Stimulated activated CD4-positive, alpha-beta T cell treated with anti-CD3 and anti-CD28 coated beads, Interleukin-15, amount 100 ng/mL, for 24 hours (primary cell): ENCODE data around the gene MED29.
"Not testable (repeated sequence)": the region's sequence is repeated elsewhere in the genome, so short reads cannot be mapped to it uniquely, and the experiment has no call there.

ENCODE experiments used
- DNase-seq: peaks from one replicate; pipeline ENCODE4 v3.0.0-alpha.2; 2020

Gene MED29

GRCh38 chr19:39372047-39372802 lies 19.0 kb upstream of the MED29 start:
- DNase-seq: no peak

GRCh38 chr19:39372941-39373340 lies 18.2 kb upstream of the MED29 start:
- DNase-seq: no peak

GRCh38 chr19:39375929-39376328 lies 15.2 kb upstream of the MED29 start:
- DNase-seq: no peak

- no peak for DNase-seq
Measured at GRCh38 chr19:39377373-39378362, 13.5 kb upstream of the MED29 start.

- DNase-seq: not testable (repeated sequence)
Measured at GRCh38 chr19:39379366-39379765, 11.8 kb upstream of the MED29 start.

- no peak for DNase-seq
Measured at GRCh38 chr19:39379865-39380396, 11.2 kb upstream of the MED29 start.

GRCh38 chr19:39380521-39381502 lies 10.4 kb upstream of the MED29 start:
- DNase-seq: no peak

GRCh38 chr19:39381910-39382611 lies 9.1 kb upstream of the MED29 start:
- DNase-seq: no peak

- no peak for DNase-seq
Measured at GRCh38 chr19:39382991-39383828, 8.0 kb upstream of the MED29 start.

- no peak for DNase-seq
Measured at GRCh38 chr19:39384839-39385568, 6.2 kb upstream of the MED29 start.

GRCh38 chr19:39385629-39386411 lies 5.4 kb upstream of the MED29 start:
- no peak for DNase-seq

- DNase-seq: no peak
Measured at GRCh38 chr19:39386557-39386956, 4.6 kb upstream of the MED29 start.

- no peak for DNase-seq
Measured at GRCh38 chr19:39388657-39389056, 2.5 kb upstream of the MED29 start.

- DNase-seq: no peak
Measured at GRCh38 chr19:39389631-39390414, 1.4 kb upstream of the MED29 start.

GRCh38 chr19:39390451-39390750 lies 777 bp upstream of the MED29 start:
- DNase-seq: peak; percentile 81

GRCh38 chr19:39397360-39398296 lies 6.5 kb downstream of the MED29 start:
- peak; percentile 95 for DNase-seq

- DNase-seq: peak; percentile 79
Measured at GRCh38 chr19:39398297-39398864, 7.2 kb downstream of the MED29 start.
